Activated CD4-positive, alpha-beta T cell treated with anti-CD3 and anti-CD28 coated beads, Interleukin-2, amount 50 U/mL, for 16 hours (primary cell): ENCODE measurements around the gene MORF4L1.
"Not testable (repeated sequence)": the region's sequence is repeated elsewhere in the genome, so short reads cannot be mapped to it uniquely, and the experiment has no call there.

Source experiments
- DNase-seq: peaks from one replicate; pipeline ENCODE4 v3.0.0-alpha.2; 2020

Gene MORF4L1

GRCh38 chr15:78872155-78872971 lies at the start of gene MORF4L1:
Gene MORF4L1, plus strand, starts transcription at chr15:78872890. Its CDS starts 128 bp downstream, at chr15:78873018.
- peak; percentile 98 for DNase-seq

- no peak for DNase-seq
These were observed 43.8 kb upstream of the MORF4L1 start for GRCh38 chr15:78828920-78829319.

GRCh38 chr15:78830514-78831228 lies 42.0 kb upstream of the MORF4L1 start:
- DNase-seq, result no peak

GRCh38 chr15:78831229-78832207 lies 41.2 kb upstream of the MORF4L1 start:
- DNase-seq, result no peak

GRCh38 chr15:78836333-78836732 lies 36.4 kb upstream of the MORF4L1 start:
- DNase-seq, result no peak

- DNase-seq, result no peak
These were observed 35.6 kb upstream of the MORF4L1 start for GRCh38 chr15:78837131-78837530.

GRCh38 chr15:78837543-78837942 lies 35.1 kb upstream of the MORF4L1 start:
- DNase-seq, result no peak

- DNase-seq, result no peak
These were observed 34.2 kb upstream of the MORF4L1 start for GRCh38 chr15:78838489-78838888.

GRCh38 chr15:78839151-78839550 lies 33.5 kb upstream of the MORF4L1 start:
- DNase-seq, result not testable (repeated sequence)

- DNase-seq, result no peak
These were observed 31.9 kb upstream of the MORF4L1 start for GRCh38 chr15:78840661-78841375.

GRCh38 chr15:78841376-78841706 lies 31.3 kb upstream of the MORF4L1 start:
- no peak for DNase-seq

GRCh38 chr15:78841891-78842290 lies 30.8 kb upstream of the MORF4L1 start:
- no peak for DNase-seq

GRCh38 chr15:78842519-78842918 lies 30.2 kb upstream of the MORF4L1 start:
- DNase-seq, result no peak

GRCh38 chr15:78846906-78847305 lies 25.8 kb upstream of the MORF4L1 start:
- not testable (repeated sequence) for DNase-seq

GRCh38 chr15:78847387-78847906 lies 25.2 kb upstream of the MORF4L1 start:
- DNase-seq, result not testable (repeated sequence)

- DNase-seq, result no peak
These were observed 22.3 kb upstream of the MORF4L1 start for GRCh38 chr15:78850352-78850751.

- no peak for DNase-seq
These were observed 21.5 kb upstream of the MORF4L1 start for GRCh38 chr15:78850941-78851755.

GRCh38 chr15:78853500-78853899 lies 19.2 kb upstream of the MORF4L1 start:
- DNase-seq, result no peak

GRCh38 chr15:78854833-78855372 lies 17.8 kb upstream of the MORF4L1 start:
- no peak for DNase-seq

GRCh38 chr15:78855746-78856145 lies 16.9 kb upstream of the MORF4L1 start:
- no peak for DNase-seq
